Measurements from ENCODE around the gene FAM219B. TPM values are rescaled to one million over a fixed set of nuclear protein-coding genes. Genes with fewer than 3 reads are reported as not detected.

FAM219B gene
- total RNA-seq (77.6 TPM), polyA plus RNA-seq (ENCODE audit: insufficient read depth in 1 of 8, insufficient read length in 8 of 8, low replicate concordance in 1 of 8) (10 to 100 TPM; 40.7 to 51.1 (median 46.3) TPM)
- long read RNA-seq, donor 1, partial matches to known transcripts: 0 of 4 reads
- long read RNA-seq, donor 1, other reads (novel, unspliced or antisense): 0 of 4 reads
- long read RNA-seq, donor 2, partial matches to known transcripts: 0 of 1 reads
- long read RNA-seq, donor 2, other reads (novel, unspliced or antisense): 0 of 1 reads
- long read RNA-seq, donor 3, transcript FAM219B-201 (5 exons, 3,550 nt): major isoform, 5 of 12 reads
- long read RNA-seq, donor 3, partial matches to known transcripts: 0 of 12 reads
- long read RNA-seq, donor 3, other reads (novel, unspliced or antisense): 0 of 12 reads
- long read RNA-seq, donor 4, partial matches to known transcripts: 0 of 3 reads
- long read RNA-seq, donor 4, other reads (novel, unspliced or antisense): 0 of 3 reads
- long read RNA-seq, donor 5, transcript FAM219B-201 (5 exons, 3,550 nt): major isoform, 6 of 17 reads
- long read RNA-seq, donor 5, partial matches to known transcripts: 0 of 17 reads
- long read RNA-seq, donor 5, other reads (novel, unspliced or antisense): 0 of 17 reads
- long read RNA-seq, donor 6, full-length matches to known transcripts: 17 of 17 reads
- long read RNA-seq, donor 6, partial matches to known transcripts: 0 of 17 reads
- long read RNA-seq, donor 6, other reads (novel, unspliced or antisense): 0 of 17 reads
- long read RNA-seq, donor 7, partial matches to known transcripts: 20 of 39 reads
- long read RNA-seq, donor 7, other reads (novel, unspliced or antisense): 12 of 39 reads
- long read RNA-seq, donor 8, partial matches to known transcripts: 0 of 7 reads
- long read RNA-seq, donor 8, other reads (novel, unspliced or antisense): 0 of 7 reads
- long read RNA-seq, donor 9, partial matches to known transcripts: 0 of 7 reads
- long read RNA-seq, donor 9, other reads (novel, unspliced or antisense): 0 of 7 reads
- long read RNA-seq, donor 10, transcript FAM219B-217 (4 exons, 3,219 nt): major isoform, 6 of 10 reads
- long read RNA-seq, donor 10, partial matches to known transcripts: 0 of 10 reads
- long read RNA-seq, donor 10, other reads (novel, unspliced or antisense): 0 of 10 reads
- long read RNA-seq, donor 11, partial matches to known transcripts: 0 of 7 reads
- long read RNA-seq, donor 11, other reads (novel, unspliced or antisense): 0 of 7 reads

- Histone ChIP-seq H3K36me3 (ENCODE audit: control insufficient read depth, insufficient read depth, low read length) (peaks cover 40% of the 10 kb centered on the region), H3K4me3 (ENCODE audit: low read length) (peak within 1 kb of the TSS; percentile 94), H3K27me3 (ENCODE audit: control insufficient read depth, insufficient read depth, low read length) (no peaks in the 10 kb centered on the region), H3K9me3 (replicated peaks; ENCODE audit: control insufficient read depth, low read depth, low read length) (no peaks in the 10 kb centered on the region), H3K4me1 (ENCODE audit: control insufficient read depth, insufficient read depth, low read length) (peaks cover 21% of the 10 kb centered on the region), H3K27ac (ENCODE audit: low read length) (peak within 1 kb of the TSS; percentile 94)
- peak; percentile 96 for DNase-seq
- WGBS (ENCODE audit: insufficient coverage): under 1% methylated on average over 68 of the region's 74 CpGs
These were observed at the start of gene FAM219B for GRCh38 chr15:74906450-74907162. Gene FAM219B (minus strand): TSS chr15:74906851. CDS start chr15:74906800, 51 bp downstream.

GRCh38 chr15:74955796-74956647 is 49.4 kb upstream of the FAM219B start:
- DNase-seq: peak; percentile 78
- Histone ChIP-seq H3K27me3 (ENCODE audit: control insufficient read depth, insufficient read depth, low read length) (peaks cover 64% of the 10 kb centered on the region), H3K4me3 (ENCODE audit: low read length) (peak overlapping the region; percentile 50), H3K27ac (ENCODE audit: low read length) (no peak overlapping the region), H3K4me1 (ENCODE audit: control insufficient read depth, insufficient read depth, low read length) (peaks cover 32% of the 10 kb centered on the region), H3K36me3 (ENCODE audit: control insufficient read depth, insufficient read depth, low read length) (no peaks in the 10 kb centered on the region), H3K9me3 (replicated peaks; ENCODE audit: control insufficient read depth, low read depth, low read length) (no peaks in the 10 kb centered on the region)
- WGBS (ENCODE audit: insufficient coverage): 3% methylated on average over 87 of the region's 88 CpGs

- Histone ChIP-seq H3K4me1 (ENCODE audit: control insufficient read depth, insufficient read depth, low read length) (peaks cover 32% of the 10 kb centered on the region), H3K27me3 (ENCODE audit: control insufficient read depth, insufficient read depth, low read length) (peaks cover 57% of the 10 kb centered on the region), H3K9me3 (replicated peaks; ENCODE audit: control insufficient read depth, low read depth, low read length) (no peaks in the 10 kb centered on the region), H3K4me3 (ENCODE audit: low read length) (no peak overlapping the region), H3K36me3 (ENCODE audit: control insufficient read depth, insufficient read depth, low read length) (no peaks in the 10 kb centered on the region), H3K27ac (ENCODE audit: low read length) (no peak overlapping the region)
- no peak for DNase-seq
- 51% methylated on average over 5 of the region's 8 CpGs for whole genome bisulfite sequencing (ENCODE audit: insufficient coverage)
These were observed 48.4 kb upstream of the FAM219B start for GRCh38 chr15:74955017-74955416.

GRCh38 chr15:74954515-74954914 is 47.9 kb upstream of the FAM219B start:
- no peak overlapping the region for H3K27ac ChIP-seq (ENCODE audit: low read length)
- H3K4me1 ChIP-seq (ENCODE audit: control insufficient read depth, insufficient read depth, low read length): peaks cover 32% of the 10 kb centered on the region
- H3K9me3 ChIP-seq (replicated peaks; ENCODE audit: control insufficient read depth, low read depth, low read length): no peaks in the 10 kb centered on the region
- H3K4me3 ChIP-seq (ENCODE audit: low read length): no peak overlapping the region
- H3K27me3 ChIP-seq (ENCODE audit: control insufficient read depth, insufficient read depth, low read length): peaks cover 52% of the 10 kb centered on the region
- DNase-seq: no peak
- H3K36me3 ChIP-seq (ENCODE audit: control insufficient read depth, insufficient read depth, low read length): no peaks in the 10 kb centered on the region

GRCh38 chr15:74951006-74951405 is 44.4 kb upstream of the FAM219B start:
- no peak overlapping the region for H3K4me3 ChIP-seq (ENCODE audit: low read length)

GRCh38 chr15:74950078-74950908 is 43.6 kb upstream of the FAM219B start:
- Histone ChIP-seq H3K27ac (ENCODE audit: low read length) (no peak overlapping the region), H3K4me3 (ENCODE audit: low read length) (no peak overlapping the region), H3K27me3 (ENCODE audit: control insufficient read depth, insufficient read depth, low read length) (peaks cover 13% of the 10 kb centered on the region), H3K9me3 (replicated peaks; ENCODE audit: control insufficient read depth, low read depth, low read length) (no peaks in the 10 kb centered on the region), H3K4me1 (ENCODE audit: control insufficient read depth, insufficient read depth, low read length) (peaks cover 3% of the 10 kb centered on the region), H3K36me3 (ENCODE audit: control insufficient read depth, insufficient read depth, low read length) (no peaks in the 10 kb centered on the region)
- DNase-seq: peak; percentile 85
- 25% methylated on average over 2 of the region's 7 CpGs for WGBS (ENCODE audit: insufficient coverage)

More at GRCh38 chr15:74951006-74951405, 44.4 kb upstream of the FAM219B start:
- no peak for DNase-seq
- H3K27ac ChIP-seq (ENCODE audit: low read length): no peak overlapping the region
- peaks cover 20% of the 10 kb centered on the region for H3K27me3 ChIP-seq (ENCODE audit: control insufficient read depth, insufficient read depth, low read length)
- 79% methylated on average over 3 of the region's 3 CpGs for WGBS (ENCODE audit: insufficient coverage)
- H3K9me3 ChIP-seq (replicated peaks; ENCODE audit: control insufficient read depth, low read depth, low read length): no peaks in the 10 kb centered on the region
- peaks cover 7% of the 10 kb centered on the region for H3K4me1 ChIP-seq (ENCODE audit: control insufficient read depth, insufficient read depth, low read length)
- H3K36me3 ChIP-seq (ENCODE audit: control insufficient read depth, insufficient read depth, low read length): no peaks in the 10 kb centered on the region

GRCh38 chr15:74937590-74938371 is 31.1 kb upstream of the FAM219B start, which contains the start of gene COX5A:
Gene COX5A (minus strand): TSS chr15:74938073. CDS start chr15:74938014, 59 bp downstream.
- no peaks in the 10 kb centered on the region for H3K27me3 ChIP-seq (ENCODE audit: control insufficient read depth, insufficient read depth, low read length)
- H3K4me3 ChIP-seq (ENCODE audit: low read length): peak within 1 kb of the TSS; percentile 97
- H3K27ac ChIP-seq (ENCODE audit: low read length): peak within 1 kb of the TSS; percentile 93
- H3K9me3 ChIP-seq (replicated peaks; ENCODE audit: control insufficient read depth, low read depth, low read length): no peaks in the 10 kb centered on the region
- WGBS (ENCODE audit: insufficient coverage): under 1% methylated on average over 73 of the region's 85 CpGs
- DNase-seq: peak; percentile 99
- peaks cover 5% of the 10 kb centered on the region for H3K36me3 ChIP-seq (ENCODE audit: control insufficient read depth, insufficient read depth, low read length)
- peaks cover 13% of the 10 kb centered on the region for H3K4me1 ChIP-seq (ENCODE audit: control insufficient read depth, insufficient read depth, low read length)

GRCh38 chr15:74937272-74937589 is 30.6 kb upstream of the FAM219B start:
- peak overlapping the region; percentile 97 for H3K4me3 ChIP-seq (ENCODE audit: low read length)
- peaks cover 13% of the 10 kb centered on the region for H3K4me1 ChIP-seq (ENCODE audit: control insufficient read depth, insufficient read depth, low read length)
- WGBS (ENCODE audit: insufficient coverage): under 1% methylated on average over 15 of the region's 18 CpGs
- H3K27me3 ChIP-seq (ENCODE audit: control insufficient read depth, insufficient read depth, low read length): no peaks in the 10 kb centered on the region
- no peak for DNase-seq
- H3K9me3 ChIP-seq (replicated peaks; ENCODE audit: control insufficient read depth, low read depth, low read length): no peaks in the 10 kb centered on the region
- H3K27ac ChIP-seq (ENCODE audit: low read length): peak overlapping the region; percentile 93
- H3K36me3 ChIP-seq (ENCODE audit: control insufficient read depth, insufficient read depth, low read length): peaks cover 5% of the 10 kb centered on the region

Data from muscle of leg (tissue), 16 donors.